Glutamatergic neuron (in vitro differentiated cells): ENCODE measurements around the gene IRF2. TPM values are rescaled to one million over a fixed set of nuclear protein-coding genes. Genes with fewer than 3 reads are reported as not detected.

ENCODE experiments used
- DNase-seq: peaks from one replicate; pipeline ENCODE4 v3.0.0; 2022
- H3K27ac Mint-ChIP-seq: one replicate; pipeline ENCODE4 v1.8.0; 2020; ENCODE audit warnings: mild to moderate bottlenecking, mixed read lengths, inconsistent platforms; ENCODE audit not compliant: unreplicated experiment
- H3K27me3 Mint-ChIP-seq: one replicate; pipeline ENCODE4 v1.8.0; 2020; ENCODE audit warnings: mild to moderate bottlenecking, moderate library complexity, mixed read lengths, inconsistent platforms; ENCODE audit not compliant: unreplicated experiment
- H3K36me3 Mint-ChIP-seq: one replicate; pipeline ENCODE4 v1.8.0; 2020; ENCODE audit warnings: mild to moderate bottlenecking, mixed read lengths, inconsistent platforms; ENCODE audit not compliant: unreplicated experiment
- H3K4me1 Mint-ChIP-seq: one replicate; pipeline ENCODE4 v1.8.0; 2020; ENCODE audit warnings: mild to moderate bottlenecking, low read depth, mixed read lengths, inconsistent platforms; ENCODE audit not compliant: unreplicated experiment
- H3K4me3 Mint-ChIP-seq: one replicate; pipeline ENCODE4 v1.8.0; 2020; ENCODE audit warnings: mild to moderate bottlenecking, mixed read lengths, inconsistent platforms; ENCODE audit not compliant: unreplicated experiment
- H3K9me3 Mint-ChIP-seq: one replicate; pipeline ENCODE4 v1.8.0; 2020; ENCODE audit warnings: mild to moderate bottlenecking, moderate library complexity, mixed read lengths, inconsistent platforms; ENCODE audit not compliant: unreplicated experiment
- total RNA-seq: library from RNA; stranded (reverse); fragmentation: NEBNext Ultra II Directional; extraction: Animal tissue kit (Norgen Biotek cat#: 25700); gene quantifications from one replicate; pipeline ENCODE4 v1.2.1, GENCODE V29; 2021; ENCODE audit not compliant: unreplicated experiment
- TF ChIP-seq, protein P1 (sequence below): fragments of 200-600 bp; sonication (generic); IDR thresholded peaks from one replicate; pipeline ENCODE4 v1.5.0; 2021; ENCODE audit not compliant: partially characterized antibody, unreplicated experiment

Gene IRF2
- total RNA-seq, 1 donor from 2014 or later, result 7.4 TPM

DNA sequence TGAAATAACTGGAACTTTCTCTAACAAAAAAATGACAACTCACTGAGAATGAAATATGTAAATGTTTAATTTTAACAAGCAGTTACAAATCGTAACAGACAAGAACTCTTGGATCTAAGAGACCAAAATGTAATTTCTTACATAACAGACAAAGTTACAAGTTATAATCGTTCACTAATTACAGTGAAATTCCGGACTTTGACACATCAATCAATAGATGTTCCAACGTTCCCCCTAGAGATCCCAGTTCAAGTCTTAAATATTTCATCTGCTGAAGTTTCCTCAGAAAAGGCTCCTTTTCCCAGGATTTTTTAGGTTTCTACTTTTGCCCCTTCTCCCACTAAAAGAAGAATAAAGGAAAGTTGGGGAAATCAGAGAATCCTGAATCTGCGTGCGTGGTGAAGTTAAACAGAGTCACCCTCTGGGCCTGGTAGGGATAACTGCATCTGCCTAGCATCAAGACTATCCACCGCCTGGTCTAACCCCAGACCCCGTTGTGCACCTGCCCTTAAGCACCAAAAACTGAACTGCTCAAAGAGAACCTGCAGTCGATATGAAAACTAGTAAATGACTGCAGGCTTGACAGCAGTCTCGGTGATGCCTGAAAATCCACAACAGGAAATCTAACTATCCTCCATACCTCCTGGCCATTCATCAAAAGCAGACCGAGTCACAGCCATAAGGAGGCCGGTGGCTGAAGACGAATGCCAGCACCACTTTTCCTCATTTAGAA, 2.3 kb downstream of the IRF2 start:
- Mint-ChIP-seq H3K9me3 (peaks cover 7% of the 10 kb centered on the region), H3K4me3 (peak overlapping the region; percentile 88), H3K4me1 (peaks cover 5% of the 10 kb centered on the region), H3K27me3 (peaks cover 7% of the 10 kb centered on the region), H3K27ac (peak overlapping the region; percentile 72), H3K36me3 (no peaks in the 10 kb centered on the region)
- no peak for DNase-seq
- TF ChIP-seq, protein P1, sequence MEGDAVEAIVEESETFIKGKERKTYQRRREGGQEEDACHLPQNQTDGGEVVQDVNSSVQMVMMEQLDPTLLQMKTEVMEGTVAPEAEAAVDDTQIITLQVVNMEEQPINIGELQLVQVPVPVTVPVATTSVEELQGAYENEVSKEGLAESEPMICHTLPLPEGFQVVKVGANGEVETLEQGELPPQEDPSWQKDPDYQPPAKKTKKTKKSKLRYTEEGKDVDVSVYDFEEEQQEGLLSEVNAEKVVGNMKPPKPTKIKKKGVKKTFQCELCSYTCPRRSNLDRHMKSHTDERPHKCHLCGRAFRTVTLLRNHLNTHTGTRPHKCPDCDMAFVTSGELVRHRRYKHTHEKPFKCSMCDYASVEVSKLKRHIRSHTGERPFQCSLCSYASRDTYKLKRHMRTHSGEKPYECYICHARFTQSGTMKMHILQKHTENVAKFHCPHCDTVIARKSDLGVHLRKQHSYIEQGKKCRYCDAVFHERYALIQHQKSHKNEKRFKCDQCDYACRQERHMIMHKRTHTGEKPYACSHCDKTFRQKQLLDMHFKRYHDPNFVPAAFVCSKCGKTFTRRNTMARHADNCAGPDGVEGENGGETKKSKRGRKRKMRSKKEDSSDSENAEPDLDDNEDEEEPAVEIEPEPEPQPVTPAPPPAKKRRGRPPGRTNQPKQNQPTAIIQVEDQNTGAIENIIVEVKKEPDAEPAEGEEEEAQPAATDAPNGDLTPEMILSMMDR, result no peak

DNA sequence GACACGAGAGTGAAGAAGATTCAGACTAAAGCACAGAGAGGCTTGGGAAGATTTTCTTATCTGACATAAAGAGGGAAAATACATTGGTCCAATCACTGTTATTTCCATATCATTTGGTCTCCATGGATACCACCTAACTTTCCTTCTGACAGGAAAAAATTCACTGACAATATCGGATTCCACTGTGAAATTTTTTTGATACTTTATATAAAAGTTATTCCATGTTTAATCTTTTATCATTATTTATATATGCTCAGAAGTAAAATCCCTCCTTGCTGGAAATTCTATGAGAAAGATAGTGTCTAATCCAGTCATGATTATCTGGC, 3.6 kb downstream of the IRF2 start:
- Mint-ChIP-seq H3K4me1 (peaks cover 5% of the 10 kb centered on the region), H3K27me3 (peaks cover 7% of the 10 kb centered on the region), H3K36me3 (no peaks in the 10 kb centered on the region), H3K4me3 (no peak overlapping the region), H3K9me3 (peaks cover 7% of the 10 kb centered on the region), H3K27ac (no peak overlapping the region)
- DNase-seq, result no peak
- TF ChIP-seq, protein P1, result no peak

DNA sequence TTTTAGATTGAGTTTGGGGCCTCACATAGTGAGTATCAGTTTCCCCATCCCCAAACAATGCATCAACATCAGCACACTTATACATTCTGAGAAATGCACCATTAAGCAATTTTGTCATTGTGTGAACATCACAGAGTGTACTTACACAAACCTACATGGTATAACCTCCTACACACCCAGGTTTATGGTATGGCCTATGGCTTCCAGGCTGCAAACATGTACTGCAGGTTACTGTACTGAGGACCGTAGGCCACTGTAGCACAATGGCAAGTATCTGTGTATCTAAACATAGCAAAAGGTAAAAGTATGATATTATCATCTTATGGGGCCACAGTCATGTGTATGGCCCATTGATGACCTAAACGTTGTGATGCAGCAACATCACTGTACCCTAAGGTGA, 7.7 kb downstream of the IRF2 start:
- TF ChIP-seq, protein P1, result no peak
- Mint-ChIP-seq H3K27me3 (no peaks in the 10 kb centered on the region), H3K27ac (no peak overlapping the region), H3K4me3 (no peak overlapping the region), H3K36me3 (no peaks in the 10 kb centered on the region), H3K4me1 (no peaks in the 10 kb centered on the region), H3K9me3 (no peaks in the 10 kb centered on the region)
- no peak for DNase-seq

DNA sequence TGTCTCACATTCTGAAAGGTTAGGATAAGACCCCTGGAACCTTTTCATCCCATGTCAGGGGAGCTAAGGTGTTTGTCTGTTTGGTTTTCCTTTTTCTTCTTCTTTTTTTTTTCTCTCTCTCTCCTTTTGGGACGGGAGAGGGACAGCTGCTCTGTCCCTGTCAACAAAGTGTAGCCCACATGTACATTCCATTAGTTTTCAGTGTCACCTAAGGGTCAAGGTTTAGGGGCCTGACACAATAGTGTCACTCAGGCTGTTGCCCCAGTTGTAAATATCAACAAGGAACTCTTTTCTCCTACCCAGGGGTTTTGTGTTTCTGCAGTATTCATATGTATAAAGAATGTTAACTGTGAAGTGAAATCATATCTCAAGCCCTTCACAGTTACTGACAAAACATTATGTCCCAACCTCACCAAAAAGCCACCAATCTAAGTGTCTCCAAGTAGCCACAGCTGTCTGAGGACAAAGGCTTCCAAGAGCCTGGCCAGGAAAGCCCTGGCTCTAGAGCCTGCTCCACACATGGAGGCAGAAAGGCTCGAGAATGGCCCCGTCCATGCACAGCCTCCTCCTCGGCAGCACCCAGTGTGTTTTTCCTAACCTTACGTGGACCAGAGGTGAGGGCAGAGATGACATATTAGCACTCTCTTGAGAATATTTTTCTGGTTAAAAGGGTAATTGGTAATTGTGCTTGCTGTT, 9.4 kb downstream of the IRF2 start:
- Mint-ChIP-seq H3K9me3 (no peaks in the 10 kb centered on the region), H3K4me3 (no peak overlapping the region), H3K36me3 (no peaks in the 10 kb centered on the region), H3K27ac (no peak overlapping the region), H3K27me3 (no peaks in the 10 kb centered on the region), H3K4me1 (no peaks in the 10 kb centered on the region)
- TF ChIP-seq, protein P1, result no peak
- DNase-seq, result no peak

DNA sequence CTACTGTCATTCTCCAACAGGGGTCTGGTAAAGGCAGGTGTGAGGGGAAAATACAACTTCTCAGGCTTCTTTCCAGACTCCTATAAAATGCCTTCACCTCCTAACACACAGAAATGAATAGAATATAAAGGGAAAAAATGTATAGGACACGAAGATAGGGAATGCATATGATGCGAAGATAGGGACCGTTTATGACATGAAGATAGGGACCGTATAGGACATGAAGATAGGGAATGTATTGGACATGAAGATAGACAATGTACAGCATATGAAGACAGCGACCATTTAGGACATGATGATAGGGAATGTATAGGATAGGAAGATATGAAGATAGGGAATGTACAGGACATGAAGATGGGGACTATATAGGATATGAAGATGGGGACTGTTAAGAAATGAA, 10.5 kb downstream of the IRF2 start:
- DNase-seq, result no peak
- TF ChIP-seq, protein P1, result no peak
- H3K36me3 Mint-ChIP-seq, result no peaks in the 10 kb centered on the region
- no peaks in the 10 kb centered on the region for H3K4me1 Mint-ChIP-seq
- no peaks in the 10 kb centered on the region for H3K27me3 Mint-ChIP-seq
- no peak overlapping the region for H3K27ac Mint-ChIP-seq
- no peak overlapping the region for H3K4me3 Mint-ChIP-seq
- H3K9me3 Mint-ChIP-seq, result no peaks in the 10 kb centered on the region
